Measurements from ENCODE around the gene CUL1.

Gene CUL1

GRCh38 chr7:148819697-148820360 lies 121.1 kb downstream of the CUL1 start:
- ChIA-PET CTCF (interaction anchor here (0.5 kb wide), 1 partner anchor 32 kb away, joined by 3 read pairs; no protein-coding TSS in a partner anchor), POLR2A (no interaction called here)
- no peak for DNase-seq (ENCODE audit: extremely low spot score)
- TF ChIP-seq L3MBTL2 (conservative IDR thresholded peaks at IDR 0.05), result no peak
- no peak for TF ChIP-seq TARDBP (IDR thresholded peaks at IDR 0.05)
- no peak for TF ChIP-seq ARNT (IDR thresholded peaks at IDR 0.05)
- TF ChIP-seq LEF1 (IDR thresholded peaks at IDR 0.05; ENCODE audit: borderline replicate concordance), result no peak
- no peak for TF ChIP-seq SUZ12 (IDR thresholded peaks at IDR 0.05)
- TF ChIP-seq PKNOX1 (IDR thresholded peaks at IDR 0.05), result no peak
- TF ChIP-seq FOXA1 (IDR thresholded peaks at IDR 0.05), result no peak
- TF ChIP-seq CTBP1 (IDR thresholded peaks at IDR 0.05; ENCODE audit: borderline replicate concordance), result no peak
- no peak for TF ChIP-seq BHLHE40 (IDR thresholded peaks at IDR 0.05; ENCODE audit: borderline replicate concordance)
- TF ChIP-seq ELF4 (IDR thresholded peaks at IDR 0.05), result no peak
- TF ChIP-seq HDGF (IDR thresholded peaks at IDR 0.05; ENCODE audit: borderline replicate concordance), result no peak
- no peak for TF ChIP-seq ZNF384 (IDR thresholded peaks at IDR 0.05)

GRCh38 chr7:148821422-148821821 lies 122.7 kb downstream of the CUL1 start:
- ChIA-PET POLR2A (no interaction called here), CTCF (no interaction called here)
- DNase-seq (ENCODE audit: extremely low spot score), result no peak
- TF ChIP-seq FOXM1 (IDR thresholded peaks at IDR 0.05; ENCODE audit: borderline replicate concordance) (no peak), FOXA1 (IDR thresholded peaks at IDR 0.05) (no peak), L3MBTL2 (conservative IDR thresholded peaks at IDR 0.05) (no peak), SUZ12 (IDR thresholded peaks at IDR 0.05) (no peak), HDGF (IDR thresholded peaks at IDR 0.05; ENCODE audit: borderline replicate concordance) (no peak), BHLHE40 (IDR thresholded peaks at IDR 0.05; ENCODE audit: borderline replicate concordance) (no peak), ZNF384 (IDR thresholded peaks at IDR 0.05) (no peak), TARDBP (IDR thresholded peaks at IDR 0.05) (no peak), CTBP1 (IDR thresholded peaks at IDR 0.05; ENCODE audit: borderline replicate concordance) (no peak), ARNT (IDR thresholded peaks at IDR 0.05) (no peak), PKNOX1 (IDR thresholded peaks at IDR 0.05) (no peak), SP1 (IDR thresholded peaks at IDR 0.05) (no peak), ELF4 (IDR thresholded peaks at IDR 0.05) (no peak)

GRCh38 chr7:148824864-148825263 lies 126.2 kb downstream of the CUL1 start:
- CTCF ChIA-PET, result interaction anchor here (0.6 kb wide), 1 partner anchor 136 kb away, joined by 3 read pairs; no protein-coding TSS in a partner anchor
- TF ChIP-seq CTBP1 (IDR thresholded peaks at IDR 0.05; ENCODE audit: borderline replicate concordance) (no peak), BHLHE40 (IDR thresholded peaks at IDR 0.05; ENCODE audit: borderline replicate concordance) (no peak), ARNT (IDR thresholded peaks at IDR 0.05) (no peak)
- POLR2A ChIA-PET, result no interaction called here
- no peak for DNase-seq (ENCODE audit: extremely low spot score)

GRCh38 chr7:148825338-148825737 lies 126.6 kb downstream of the CUL1 start:
- TF ChIP-seq ZNF384 (IDR thresholded peaks at IDR 0.05), result no peak
- TF ChIP-seq NFRKB (IDR thresholded peaks at IDR 0.05), result no peak
- TF ChIP-seq PKNOX1 (IDR thresholded peaks at IDR 0.05), result peak; percentile 31; the same call in 1 of the 2 replicates
- no peak for TF ChIP-seq SUZ12 (IDR thresholded peaks at IDR 0.05)
- TF ChIP-seq HDGF (IDR thresholded peaks at IDR 0.05; ENCODE audit: borderline replicate concordance), result no peak
- no peak for TF ChIP-seq BHLHE40 (IDR thresholded peaks at IDR 0.05; ENCODE audit: borderline replicate concordance)
- no peak for TF ChIP-seq ARNT (IDR thresholded peaks at IDR 0.05)
- TF ChIP-seq FOXA1 (IDR thresholded peaks at IDR 0.05), result no peak
- DNase-seq (ENCODE audit: extremely low spot score), result no peak
- CTCF ChIA-PET, result interaction anchor here (0.6 kb wide), 1 partner anchor 136 kb away, joined by 3 read pairs; no protein-coding TSS in a partner anchor

GRCh38 chr7:148828965-148829364 lies 130.3 kb downstream of the CUL1 start:
- no peak for TF ChIP-seq CTBP1 (IDR thresholded peaks at IDR 0.05; ENCODE audit: borderline replicate concordance)
- TF ChIP-seq L3MBTL2 (conservative IDR thresholded peaks at IDR 0.05), result no peak
- no peak for TF ChIP-seq PKNOX1 (IDR thresholded peaks at IDR 0.05)
- POLR2A ChIA-PET, result no interaction called here
- CTCF ChIA-PET, result no interaction called here
- DNase-seq (ENCODE audit: extremely low spot score), result no peak

More at GRCh38 chr7:148825338-148825737, 126.6 kb downstream of the CUL1 start:
- POLR2A ChIA-PET, result no interaction called here

- ChIA-PET POLR2A (no interaction called here), CTCF (interaction anchor here (1.1 to 1.2 kb wide), 2 partner anchors 25 to 235 kb away, joined by 4 read pairs; no protein-coding TSS in a partner anchor)
- DNase-seq (ENCODE audit: extremely low spot score), result no peak
- TF ChIP-seq ELF4 (IDR thresholded peaks at IDR 0.05) (no peak), CTBP1 (IDR thresholded peaks at IDR 0.05; ENCODE audit: borderline replicate concordance) (no peak), FOXM1 (IDR thresholded peaks at IDR 0.05; ENCODE audit: borderline replicate concordance) (no peak), SP1 (IDR thresholded peaks at IDR 0.05) (no peak), FOXK2 (IDR thresholded peaks at IDR 0.05) (no peak), ZNF384 (IDR thresholded peaks at IDR 0.05) (no peak), BHLHE40 (IDR thresholded peaks at IDR 0.05; ENCODE audit: borderline replicate concordance) (no peak), NFRKB (IDR thresholded peaks at IDR 0.05) (no peak), ARNT (IDR thresholded peaks at IDR 0.05) (no peak), FOXA1 (IDR thresholded peaks at IDR 0.05) (no peak), L3MBTL2 (conservative IDR thresholded peaks at IDR 0.05) (no peak), SUZ12 (IDR thresholded peaks at IDR 0.05) (no peak), HDGF (IDR thresholded peaks at IDR 0.05; ENCODE audit: borderline replicate concordance) (no peak), TARDBP (IDR thresholded peaks at IDR 0.05) (no peak)
Observed at GRCh38 chr7:148830897-148831692, 132.4 kb downstream of the CUL1 start.

Measured in HEK293T (cell line).